Non-pigmented ciliary epithelial cell (primary cell): ENCODE measurements around the gene PCSK2.

Experiments
- DNase-seq: peaks from one replicate; pipeline ENCODE4 v3.0.0-alpha.2; 2010; ENCODE audit warnings: low read depth

PCSK2 gene

DNA sequence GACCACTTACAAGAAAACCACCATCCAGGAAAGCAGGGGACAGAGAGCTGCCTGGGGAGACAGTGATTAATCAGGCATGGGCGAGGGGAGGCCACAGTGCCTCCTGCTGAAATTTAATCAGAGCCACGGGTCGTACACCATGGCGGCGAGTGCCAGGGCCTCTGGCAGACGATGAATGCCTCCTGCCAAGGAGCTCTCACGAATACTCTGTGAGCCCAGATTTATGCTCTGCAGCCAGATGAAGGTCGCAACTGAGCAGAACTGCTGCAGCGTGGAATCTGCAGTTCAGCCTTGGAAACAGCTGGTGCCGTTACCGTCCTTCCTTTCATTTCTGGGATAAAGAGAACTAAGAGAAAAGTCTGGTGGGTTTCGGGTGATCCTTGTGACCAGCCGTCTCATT is 218.7 kb downstream of the PCSK2 start:
- DNase-seq, result no peak

DNA sequence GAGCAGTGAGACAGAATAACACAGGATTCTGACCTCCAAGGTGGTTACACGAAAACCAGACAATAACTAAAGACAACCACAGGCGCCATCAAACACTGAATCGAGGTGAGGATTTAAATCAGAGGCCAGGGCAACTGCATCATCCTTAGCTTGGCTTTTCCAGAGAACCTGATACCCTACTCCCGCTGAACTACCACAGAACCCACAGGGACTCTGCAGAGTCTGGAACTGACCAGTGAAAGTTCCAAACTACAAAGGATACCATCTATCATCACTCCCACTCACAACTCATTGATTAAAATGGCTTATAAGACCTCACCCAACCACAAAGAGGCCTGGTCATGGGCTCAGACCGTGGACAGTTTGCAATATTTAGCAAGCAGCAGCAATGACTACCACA is 219.3 kb downstream of the PCSK2 start:
- no peak for DNase-seq

DNA sequence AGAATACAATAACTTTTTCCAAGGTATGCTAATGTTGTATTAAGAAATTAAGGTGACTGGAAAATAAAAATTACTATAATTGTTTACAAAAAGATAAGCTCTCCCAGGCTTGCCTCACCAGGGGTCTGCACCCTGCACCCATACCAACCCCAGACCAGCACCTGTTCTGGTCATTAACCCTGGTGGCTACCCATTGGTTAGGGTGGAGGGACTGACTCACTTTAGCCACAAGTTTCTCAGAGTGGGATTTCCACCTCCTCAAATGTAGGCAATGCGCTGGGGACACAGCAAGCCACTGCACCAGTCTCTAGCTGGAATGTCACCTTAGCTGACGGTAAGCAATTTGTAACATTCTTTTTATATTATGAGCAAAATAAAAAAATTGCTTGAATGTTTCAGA is 221.2 kb downstream of the PCSK2 start:
- DNase-seq, result no peak

DNA sequence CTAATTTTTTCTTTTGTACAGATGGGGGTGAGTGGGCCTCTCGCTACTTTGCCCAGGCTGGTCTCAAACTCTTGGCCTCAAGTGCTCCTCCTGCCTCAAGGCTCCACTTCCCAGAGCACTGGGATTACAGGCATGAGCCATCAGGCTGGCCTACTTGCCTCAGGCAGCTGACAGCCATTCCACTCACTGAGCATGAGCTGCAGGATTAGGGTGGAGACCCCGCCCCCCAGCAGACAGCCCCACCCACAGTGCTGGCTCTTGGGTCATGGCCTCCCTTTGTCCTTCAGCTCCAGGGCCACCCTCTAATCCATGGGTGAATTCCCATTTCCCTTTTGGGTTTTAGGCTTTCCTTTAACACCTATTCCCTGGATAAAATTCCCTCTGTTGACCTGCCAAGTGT is 222.2 kb downstream of the PCSK2 start:
- DNase-seq, result no peak

DNA sequence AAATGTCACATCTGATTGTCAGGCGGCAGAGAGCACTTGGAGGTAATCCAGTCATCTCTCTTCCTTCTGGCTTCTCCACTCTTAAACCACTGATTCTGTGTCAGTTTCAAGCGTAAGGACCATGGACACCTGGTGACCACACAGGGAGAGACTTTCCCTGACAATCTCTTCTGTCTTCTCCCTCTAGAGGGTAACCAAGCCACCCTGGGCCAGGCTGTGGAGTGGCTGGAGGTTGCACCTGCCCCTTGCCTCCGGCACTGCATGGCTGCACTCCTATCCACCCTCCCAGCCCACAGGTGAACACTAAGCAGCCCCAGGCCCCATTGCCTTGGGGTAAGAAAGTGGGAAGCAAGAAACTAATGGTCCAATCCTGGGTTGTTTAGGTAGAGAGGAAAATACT is 225.6 kb downstream of the PCSK2 start:
- DNase-seq, result no peak

DNA sequence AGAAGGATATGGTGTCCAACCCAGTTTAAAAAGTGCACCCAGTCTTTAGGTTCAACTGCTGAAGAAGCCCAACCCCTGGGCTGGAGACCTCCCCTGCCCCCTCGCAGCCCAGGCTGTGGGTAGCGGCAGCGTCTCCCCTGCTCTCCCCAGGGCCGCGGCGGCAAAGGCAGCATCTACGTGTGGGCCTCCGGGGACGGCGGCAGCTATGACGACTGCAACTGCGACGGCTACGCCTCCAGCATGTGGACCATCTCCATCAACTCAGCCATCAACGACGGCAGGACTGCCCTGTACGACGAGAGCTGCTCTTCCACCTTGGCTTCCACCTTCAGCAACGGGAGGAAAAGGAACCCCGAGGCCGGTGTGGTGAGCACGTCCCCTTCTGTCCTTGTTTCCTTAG is 226.8 kb downstream of the PCSK2 start:
- no peak for DNase-seq

DNA sequence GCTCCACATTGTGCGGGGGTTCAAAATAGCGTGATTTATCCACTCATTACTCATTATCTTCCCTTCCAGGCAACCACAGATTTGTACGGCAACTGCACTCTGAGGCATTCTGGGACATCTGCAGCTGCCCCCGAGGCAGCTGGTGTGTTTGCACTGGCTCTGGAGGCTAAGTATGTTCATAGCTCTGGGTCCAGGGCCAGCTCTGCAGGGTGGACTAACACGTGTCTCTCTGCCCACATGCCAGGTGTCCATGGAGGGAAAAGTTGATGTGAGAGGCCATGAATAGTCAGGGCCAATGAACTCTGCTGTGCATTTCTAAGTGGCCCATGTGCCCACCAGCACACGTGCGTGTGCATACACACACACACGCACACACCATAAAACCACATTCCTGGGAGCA is 229.4 kb downstream of the PCSK2 start:
- no peak for DNase-seq

DNA sequence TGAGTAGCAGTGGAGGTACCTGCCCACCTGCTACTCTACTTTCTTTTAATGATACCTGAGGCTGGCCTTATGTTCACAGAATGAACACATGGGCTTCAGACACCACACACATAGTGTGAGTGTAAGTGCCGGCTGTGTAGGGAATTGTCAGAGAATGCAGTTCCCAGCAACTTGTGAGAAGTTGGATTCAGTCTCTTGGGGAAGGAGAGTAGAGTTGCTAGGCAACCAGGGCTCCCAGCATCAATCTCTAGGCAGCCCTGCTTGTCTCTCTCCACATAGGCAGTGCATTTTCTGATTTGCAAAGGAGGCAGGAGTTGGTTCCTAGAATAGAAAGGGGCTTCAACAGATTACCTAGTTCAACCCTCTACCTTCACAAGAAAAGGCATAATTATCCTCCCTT is 230.2 kb downstream of the PCSK2 start:
- DNase-seq, result no peak

DNA sequence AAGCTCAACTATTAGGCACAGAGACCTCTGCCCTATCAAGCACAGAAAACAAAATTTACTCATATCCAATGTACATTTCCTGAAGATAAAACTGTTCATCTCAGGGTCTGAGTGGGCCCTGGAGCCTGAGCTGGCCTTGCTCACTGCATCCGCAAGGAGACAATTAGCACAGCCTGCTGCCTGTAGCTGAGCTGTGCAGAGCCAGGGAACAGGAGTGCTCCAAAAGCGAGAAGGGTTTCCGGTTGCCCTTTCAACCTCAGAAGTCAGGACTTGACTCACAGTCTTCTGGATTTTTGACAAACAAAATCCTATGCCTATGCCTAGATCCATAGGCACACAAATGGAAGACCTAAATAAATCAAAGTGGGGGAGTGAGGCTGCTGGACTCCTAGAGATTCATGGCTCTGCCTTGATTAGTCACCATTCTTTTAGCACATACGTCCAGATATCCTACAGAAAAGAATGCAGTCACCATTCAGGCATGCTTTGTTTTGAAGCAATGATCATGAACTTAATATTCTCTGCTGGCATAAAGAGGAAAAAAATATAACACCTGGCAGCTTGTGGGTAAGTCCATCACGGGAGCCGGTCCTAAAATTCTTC is 230.8 kb downstream of the PCSK2 start:
- no peak for DNase-seq

DNA sequence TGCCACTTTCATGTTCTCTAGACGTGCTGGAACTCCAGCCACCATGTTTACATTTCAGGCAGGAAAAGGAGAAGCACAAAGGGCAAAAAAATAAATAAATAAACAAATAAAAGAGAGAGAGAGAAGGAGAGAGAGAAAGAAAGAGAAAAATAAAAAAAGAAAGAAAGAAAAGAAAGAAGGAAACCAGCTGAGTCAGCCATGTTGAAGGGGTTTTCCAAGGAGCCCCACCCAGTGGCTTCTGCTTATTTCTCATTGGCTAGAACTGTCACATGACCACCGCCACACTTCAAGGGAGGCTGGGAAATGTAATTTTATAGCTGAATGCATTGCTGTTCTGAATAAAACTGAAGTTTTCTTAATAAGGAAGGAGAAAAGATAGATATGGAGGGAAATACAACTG is 233.3 kb downstream of the PCSK2 start:
- DNase-seq, result no peak

DNA sequence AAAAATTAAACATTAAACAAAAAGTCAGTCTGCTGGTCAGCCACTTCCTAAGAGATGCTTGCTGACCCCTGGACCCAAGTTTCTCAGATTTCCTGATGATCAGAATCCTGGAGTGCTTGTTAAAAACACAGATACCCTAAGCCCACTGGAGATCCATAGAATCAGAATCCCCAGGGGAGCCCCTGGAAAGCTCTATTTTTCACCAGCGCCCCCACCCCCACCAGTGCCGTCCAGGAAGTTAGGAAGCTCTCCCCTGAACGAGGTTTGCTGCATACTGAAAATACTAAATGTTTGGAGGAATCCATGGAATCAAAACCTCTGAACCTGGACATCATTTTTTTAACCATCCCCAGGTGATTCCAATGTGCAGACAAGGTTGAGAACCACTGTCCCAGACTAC is 235.1 kb downstream of the PCSK2 start:
- DNase-seq, result no peak

DNA sequence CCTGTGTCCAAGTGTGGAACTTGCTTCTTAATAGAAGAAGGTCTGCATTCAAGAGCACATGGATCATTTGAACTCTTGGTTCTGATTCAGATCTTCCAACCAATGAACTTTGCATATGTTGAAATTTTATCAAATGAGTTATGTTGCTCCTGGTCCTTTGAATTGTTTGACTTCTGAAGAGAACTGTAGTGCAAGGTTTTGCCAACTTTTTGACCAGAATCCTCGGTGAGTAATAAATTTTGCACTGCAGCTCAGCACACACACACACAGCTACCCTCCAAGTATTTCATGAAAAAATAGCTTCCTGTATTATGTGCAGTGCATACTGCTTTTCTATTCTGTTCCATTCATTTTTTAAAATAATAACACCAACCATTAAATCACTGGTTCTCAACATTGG is 236.9 kb downstream of the PCSK2 start:
- DNase-seq, result no peak

DNA sequence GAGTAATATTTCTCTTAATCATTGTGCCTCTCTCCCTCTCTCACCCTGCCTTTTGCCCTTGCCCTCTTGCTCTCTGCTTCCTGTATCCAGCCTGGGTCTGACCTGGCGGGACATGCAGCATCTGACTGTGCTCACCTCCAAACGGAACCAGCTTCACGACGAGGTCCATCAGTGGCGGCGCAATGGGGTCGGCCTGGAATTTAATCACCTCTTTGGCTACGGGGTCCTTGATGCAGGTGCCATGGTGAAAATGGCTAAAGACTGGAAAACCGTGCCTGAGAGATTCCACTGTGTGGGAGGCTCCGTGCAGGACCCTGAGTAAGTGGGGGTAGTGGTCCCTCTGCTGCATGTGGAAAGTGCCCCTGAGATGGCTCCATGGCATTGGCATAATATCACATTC is 238.4 kb downstream of the PCSK2 start:
- DNase-seq, result no peak

DNA sequence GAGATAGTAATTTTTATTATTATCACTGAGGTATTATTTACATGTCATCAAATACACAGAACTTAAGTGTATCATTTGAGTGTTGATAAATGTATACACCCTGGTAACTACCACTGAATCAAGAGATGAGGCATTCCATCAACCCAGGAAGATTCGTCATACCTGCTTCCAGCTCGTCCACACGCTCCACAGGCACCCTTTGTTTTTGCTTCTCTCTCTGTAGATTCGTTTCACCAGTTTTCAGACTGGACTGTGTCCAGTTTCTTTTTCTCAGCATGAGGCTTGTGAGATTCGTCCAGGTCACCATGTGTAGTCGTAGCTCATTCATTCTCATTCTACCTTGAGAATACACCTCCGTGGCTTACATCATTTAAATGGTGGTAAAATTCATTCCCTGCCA is 239.8 kb downstream of the PCSK2 start:
- no peak for DNase-seq

DNA sequence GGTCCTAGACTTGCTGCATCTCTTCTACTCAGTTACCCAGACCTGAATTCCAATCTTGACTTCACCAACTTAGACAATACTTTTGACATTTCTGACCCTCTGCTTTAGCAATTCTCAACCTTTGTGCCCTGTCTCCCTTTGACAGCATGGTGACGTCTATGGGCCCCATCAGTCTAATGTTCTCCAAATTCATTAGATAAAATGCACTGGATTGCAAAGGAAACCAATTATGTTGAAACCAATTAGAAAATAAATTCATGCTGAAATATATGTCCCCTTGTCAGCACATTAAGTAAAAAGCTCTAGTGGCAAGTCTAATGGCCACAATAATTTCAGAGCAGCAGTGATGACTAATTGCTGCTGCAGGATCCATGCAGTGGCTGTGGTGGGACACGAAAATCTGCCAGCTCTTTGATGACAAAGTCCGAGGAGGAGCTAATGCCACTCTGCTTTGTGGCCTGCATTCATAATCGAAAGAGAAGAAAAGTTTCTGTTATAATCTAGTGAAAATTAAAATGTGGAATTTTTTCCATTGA is 240.3 kb downstream of the PCSK2 start:
- no peak for DNase-seq

DNA sequence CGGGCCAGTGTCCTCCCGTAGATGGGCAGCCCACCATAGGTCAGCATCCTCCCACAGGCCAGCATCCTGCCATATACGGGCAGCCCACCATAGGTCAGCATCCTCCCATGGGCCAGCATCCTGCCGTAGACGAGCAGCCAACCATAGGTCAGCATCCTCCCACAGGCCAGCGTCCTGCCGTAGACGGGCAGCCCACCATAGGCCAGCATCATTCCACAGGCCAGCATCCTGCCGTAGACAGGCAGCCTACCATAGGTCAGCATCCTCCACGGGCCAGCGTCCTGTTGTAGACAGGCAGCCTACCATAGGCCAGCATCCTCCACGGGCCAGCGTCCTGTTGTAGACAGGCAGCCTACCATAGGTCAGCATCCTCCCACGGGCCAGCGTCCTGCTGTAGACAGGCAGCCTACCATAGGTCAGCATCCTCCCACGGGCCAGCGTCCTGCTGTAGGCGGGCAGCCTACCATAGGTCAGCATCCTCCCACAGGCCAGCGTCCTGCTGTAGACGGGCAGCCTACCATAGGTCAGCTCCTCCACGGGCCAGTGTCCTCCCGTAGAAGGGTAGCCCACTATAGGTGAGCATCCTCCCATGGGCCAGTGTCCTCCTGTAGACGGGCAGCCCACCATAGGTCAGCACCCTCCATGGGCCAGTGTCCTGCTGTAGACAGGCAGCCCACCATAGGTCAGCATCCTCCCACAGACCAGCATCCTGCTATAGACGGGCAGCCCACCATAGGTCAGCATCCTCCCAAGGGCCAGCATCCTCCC is 241.4 kb downstream of the PCSK2 start:
- DNase-seq, result no peak

DNA sequence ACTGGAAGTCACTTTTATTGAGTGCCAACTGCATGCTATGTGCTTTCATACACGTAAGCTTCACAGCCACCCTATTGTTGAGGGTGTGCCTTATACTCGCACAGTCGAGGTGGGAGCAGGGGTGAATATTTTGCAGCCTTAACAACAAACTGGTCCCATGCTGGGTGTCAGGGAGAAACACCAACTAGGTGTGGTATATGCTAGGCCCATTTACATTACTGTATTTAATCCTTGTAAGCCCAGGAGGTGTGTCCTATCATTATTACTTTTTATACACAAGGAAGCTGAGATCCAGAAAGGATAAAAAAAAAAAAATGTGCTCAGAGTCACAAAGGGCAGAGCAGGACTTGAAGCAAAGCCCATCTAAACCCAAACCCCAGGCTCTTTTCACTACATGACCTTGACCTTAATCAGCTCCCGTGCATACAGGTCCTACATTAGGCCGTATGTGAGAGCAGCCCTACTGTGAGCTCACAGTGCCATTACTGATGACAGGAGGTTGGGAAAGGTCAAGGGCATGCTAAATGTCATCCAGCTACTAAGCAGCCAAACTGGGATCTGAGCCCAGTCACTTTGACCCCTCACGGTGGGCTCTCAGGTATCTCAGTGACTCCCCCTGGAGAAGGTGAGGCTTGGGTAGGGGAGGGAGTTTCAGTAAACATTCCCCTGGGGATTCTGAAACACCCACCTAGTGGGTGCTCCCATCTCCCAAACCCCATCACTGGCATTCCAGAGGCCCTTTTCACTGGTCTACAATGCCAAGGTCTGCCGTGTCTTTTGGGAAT is 242.6 kb downstream of the PCSK2 start:
- no peak for DNase-seq

DNA sequence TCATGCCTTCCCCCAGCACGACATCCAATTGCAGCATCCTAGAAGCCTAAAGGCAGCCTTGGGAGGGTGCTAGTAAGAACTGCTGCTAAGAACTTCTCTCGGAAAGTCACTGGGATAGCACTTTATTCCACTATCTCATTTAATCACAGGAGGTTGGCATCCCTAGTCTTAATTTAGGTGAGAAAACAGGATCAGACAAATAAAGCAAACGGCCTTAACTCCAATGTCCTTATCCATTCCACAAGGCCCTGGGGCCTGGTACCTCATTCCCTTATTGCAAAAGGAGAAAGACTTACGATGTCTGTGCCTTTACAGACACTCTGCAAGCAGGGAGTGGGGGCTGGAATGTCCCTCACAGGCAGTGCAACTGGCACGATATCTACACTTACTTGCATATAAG is 243.7 kb downstream of the PCSK2 start:
- DNase-seq, result no peak

DNA sequence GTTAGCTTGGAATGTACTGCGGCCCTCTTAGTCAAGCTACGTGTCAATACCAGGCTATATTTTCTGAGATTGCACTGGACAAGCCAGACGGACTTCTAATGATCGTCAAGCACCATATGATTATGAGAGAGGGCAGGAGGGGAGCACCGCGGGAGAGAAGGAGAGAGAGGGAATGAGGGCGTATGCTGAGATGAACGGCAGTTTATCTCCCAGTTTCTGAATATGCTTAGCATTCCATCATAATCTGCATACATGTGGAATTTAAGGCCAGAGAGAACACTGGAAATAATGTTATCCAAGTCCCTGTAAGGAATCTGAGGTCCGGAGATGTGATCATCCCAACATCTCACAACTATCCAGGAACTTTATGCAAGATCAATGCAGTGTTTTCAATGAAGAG is 244.1 kb downstream of the PCSK2 start:
- DNase-seq, result no peak

DNA sequence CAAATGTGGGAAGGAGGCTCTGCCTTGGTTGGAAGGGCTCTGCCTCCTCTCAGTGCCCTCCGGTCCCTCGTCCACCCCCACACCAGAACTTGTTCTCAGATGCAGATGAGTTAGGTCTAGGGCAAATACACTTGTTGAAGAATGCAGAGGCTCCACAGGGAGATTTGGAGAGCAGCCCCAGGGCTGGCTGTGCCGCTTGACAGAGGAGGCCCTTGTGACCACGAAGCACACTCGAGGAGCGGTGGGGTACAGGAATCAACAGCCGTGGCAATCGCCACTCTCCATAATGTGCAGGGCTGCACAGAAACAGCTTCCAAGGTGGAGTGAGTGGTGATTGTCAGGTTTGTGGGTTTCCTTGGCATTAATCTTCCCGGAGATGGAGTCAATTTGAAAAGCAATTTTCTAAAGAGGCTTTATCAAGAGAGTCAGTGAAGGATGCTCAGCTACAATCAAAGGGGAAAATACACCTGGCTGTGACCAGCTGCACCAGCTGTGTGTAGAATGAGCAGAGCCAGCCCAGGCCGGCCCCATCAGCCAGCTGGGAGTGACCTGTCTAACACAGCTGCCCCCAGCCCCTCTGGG is 244.9 kb downstream of the PCSK2 start:
- no peak for DNase-seq

DNA sequence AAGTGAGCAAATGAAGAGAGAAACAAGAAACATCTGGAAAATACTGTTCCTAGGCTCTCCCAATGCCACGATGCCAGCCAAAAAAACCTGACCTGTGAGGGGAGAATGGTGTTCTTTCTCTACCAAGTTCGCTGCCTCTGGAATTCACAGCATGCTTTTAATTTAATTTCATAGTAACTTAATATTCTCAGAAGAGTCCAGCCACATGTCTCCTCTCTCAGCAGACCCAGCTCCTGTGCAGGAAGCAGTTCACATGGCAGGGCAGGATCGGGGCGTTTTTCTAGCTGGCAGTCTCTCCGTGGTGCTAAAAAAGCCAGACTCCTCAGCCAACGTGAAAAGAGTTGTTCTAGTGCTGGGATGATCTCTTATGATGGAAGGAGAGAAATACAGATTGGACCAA is 246.8 kb downstream of the PCSK2 start:
- DNase-seq, result no peak

DNA sequence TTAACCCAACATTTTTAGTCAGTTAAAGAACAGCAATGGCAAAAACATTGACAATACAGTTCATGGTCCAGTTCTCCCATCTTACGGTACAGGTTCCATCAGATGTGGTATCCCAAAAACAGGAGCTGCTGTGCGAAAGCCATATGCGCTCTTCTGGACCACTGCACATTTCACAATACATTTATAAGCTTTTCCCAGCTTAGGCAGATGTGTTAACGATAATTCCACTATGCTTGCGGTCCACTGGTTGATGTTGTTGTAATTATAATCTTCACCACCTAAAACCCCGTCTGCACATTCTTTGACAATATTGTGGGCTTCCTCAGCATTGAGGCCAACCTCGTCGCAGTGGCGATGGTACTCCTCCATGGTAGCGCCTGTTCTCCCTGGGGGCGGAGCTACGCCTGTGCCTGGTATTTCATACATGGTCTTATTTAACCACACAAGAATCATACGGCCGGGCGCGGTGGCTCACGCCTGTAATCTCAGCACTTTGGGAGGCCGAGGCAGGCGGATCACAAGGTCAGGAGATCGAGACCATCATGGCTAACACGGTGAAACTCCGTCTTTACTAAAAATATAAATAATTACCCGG is 252.3 kb downstream of the PCSK2 start:
- no peak for DNase-seq
